Upper lobe of left lung (tissue), 4 donors: ENCODE data around the gene BNC2.

Source experiments
- POLR2A ChIP-seq, 4 donors: fragments of 450-650 bp; IDR thresholded peaks; one replicate each; pipeline ENCODE4 v1.5.1; 2016 to 2017; ENCODE audit warnings: antibody characterized with exemption in 4 of 4, mild to moderate bottlenecking in 2 of 4
- POLR2AphosphoS5 ChIP-seq, 2 donors: sonication (generic); formaldehyde crosslinking; IDR thresholded peaks; one replicate each; pipeline ENCODE4 v1.5.1; 2017; ENCODE audit warnings: antibody characterized with exemption in 2 of 2

DNA sequence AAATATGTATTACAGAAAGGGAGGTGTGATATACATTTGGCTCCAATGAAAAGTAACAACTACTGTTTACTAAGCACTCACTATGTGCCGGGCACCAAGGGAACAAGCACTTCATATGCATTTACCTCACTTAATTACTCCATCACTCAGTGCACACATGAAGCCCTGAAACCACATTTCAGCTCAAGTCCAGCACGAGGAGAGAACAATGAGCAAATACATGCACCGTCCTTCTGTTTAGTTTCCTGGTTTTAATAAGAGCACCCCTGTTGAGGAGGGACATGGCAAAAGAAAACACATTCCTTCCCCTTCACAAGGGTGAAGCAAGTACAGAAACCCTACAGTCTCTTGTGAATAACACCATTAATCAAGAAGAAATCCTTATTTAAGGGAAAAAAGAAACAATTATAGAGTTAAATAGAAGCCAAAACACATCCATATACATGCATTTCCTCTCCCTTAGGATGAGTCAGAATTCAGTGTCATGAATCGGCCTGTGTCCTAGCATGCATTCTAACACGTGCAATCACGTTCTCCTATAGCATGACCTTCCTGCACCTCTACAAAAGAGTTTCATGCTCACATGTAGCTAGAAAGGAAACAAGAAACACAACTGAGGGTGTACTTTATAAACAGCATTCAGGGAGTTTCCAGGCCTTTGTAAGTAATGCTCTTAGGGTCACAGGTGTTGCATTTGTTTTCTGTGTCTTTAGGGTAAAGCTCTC lies 411.6 kb downstream of the BNC2 start:
- TF ChIP-seq POLR2A (IDR thresholded peaks at IDR 0.05) (no peak), POLR2AphosphoS5 (IDR thresholded peaks at IDR 0.05) (no peak)
